BE2C (cell line): ENCODE results near the gene PBX4.

Experiments
- DNase-seq: peaks from one replicate; pipeline ENCODE4 v3.0.0-alpha.2; 2020
- H3K27me3 ChIP-seq: fragments of 250-450 bp; sonication (Bioruptor Pico); 2 replicates; pipeline ENCODE4 v1.5.1; 2020; ENCODE audit warnings: mild to moderate bottlenecking
- H3K36me3 ChIP-seq: fragments of 250-450 bp; sonication (Bioruptor Pico); 2 replicates; pipeline ENCODE4 v1.5.1; 2020; ENCODE audit warnings: mild to moderate bottlenecking
- H3K4me1 ChIP-seq: fragments of 250-450 bp; sonication (Bioruptor Pico); 2 replicates; pipeline ENCODE4 v1.5.1; 2020
- H3K4me3 ChIP-seq: 2 replicates; pipeline ENCODE4 v1.5.1; 2011; ENCODE audit warnings: low read depth, low read length
- H3K9me3 ChIP-seq: fragments of 250-450 bp; sonication (Bioruptor Pico); 2 replicates; pipeline ENCODE4 v1.5.1; 2020
- CTCF ChIP-seq: IDR thresholded peaks from 2 replicates; pipeline ENCODE4 v1.5.1; 2012; ENCODE audit warnings: mild to moderate bottlenecking, low read depth, low read length

The PBX4 gene

GRCh38 chr19:19537075-19538048 lies 81.1 kb downstream of the PBX4 start:
- no peak for DNase-seq
- no peak for TF ChIP-seq CTCF
- H3K27me3 ChIP-seq, result peaks cover 14% of the 10 kb centered on the region
- no peak overlapping the region; the same call in 1 of the 2 replicates for H3K4me3 ChIP-seq
- H3K9me3 ChIP-seq, result peaks cover 3% of the 10 kb centered on the region
- no peaks in the 10 kb centered on the region for H3K4me1 ChIP-seq
- no peaks in the 10 kb centered on the region for H3K36me3 ChIP-seq

GRCh38 chr19:19535311-19536191 lies 82.9 kb downstream of the PBX4 start:
- DNase-seq, result no peak
- Histone ChIP-seq H3K4me1 (no peaks in the 10 kb centered on the region), H3K36me3 (no peaks in the 10 kb centered on the region), H3K4me3 (no peak overlapping the region), H3K27me3 (peaks cover 14% of the 10 kb centered on the region), H3K9me3 (no peaks in the 10 kb centered on the region)
- TF ChIP-seq CTCF, result no peak

- H3K4me1 ChIP-seq, result no peaks in the 10 kb centered on the region
- DNase-seq, result no peak
- no peak overlapping the region for H3K4me3 ChIP-seq
- no peaks in the 10 kb centered on the region for H3K36me3 ChIP-seq
- H3K9me3 ChIP-seq, result no peaks in the 10 kb centered on the region
- no peak for TF ChIP-seq CTCF
- H3K27me3 ChIP-seq, result peaks cover 14% of the 10 kb centered on the region
These were observed 83.8 kb downstream of the PBX4 start for GRCh38 chr19:19534556-19535265.

- Histone ChIP-seq H3K4me3 (no peak overlapping the region), H3K27me3 (peaks cover 14% of the 10 kb centered on the region), H3K4me1 (peaks cover 7% of the 10 kb centered on the region), H3K36me3 (no peaks in the 10 kb centered on the region), H3K9me3 (no peaks in the 10 kb centered on the region)
- DNase-seq, result no peak
- no peak for TF ChIP-seq CTCF
These were observed 84.6 kb downstream of the PBX4 start for GRCh38 chr19:19533841-19534240.

- Histone ChIP-seq H3K9me3 (no peaks in the 10 kb centered on the region), H3K36me3 (peaks cover 3% of the 10 kb centered on the region), H3K27me3 (peaks cover 8% of the 10 kb centered on the region), H3K4me1 (peaks cover 7% of the 10 kb centered on the region), H3K4me3 (no peak overlapping the region)
- no peak for TF ChIP-seq CTCF
- DNase-seq, result no peak
These were observed 85.4 kb downstream of the PBX4 start for GRCh38 chr19:19532806-19533701.
